Caki2 (cell line): Measurements from ENCODE around the gene RGS9. TPM values are rescaled to one million over a fixed set of nuclear protein-coding genes. Genes with fewer than 3 reads are reported as not detected.
"Not testable (repeated sequence)": the region's sequence is repeated elsewhere in the genome, so short reads cannot be mapped to it uniquely, and the experiment has no call there.

ENCODE experiments used
- DNase-seq: peaks from one replicate; pipeline ENCODE4 v3.0.0-alpha.2; 2015; ENCODE audit warnings: low read depth
- in situ Hi-C: cut with HindIII; loops from 2 replicates; pipeline ENCODE4 v1.10.0; 2016; ENCODE audit warnings: low sequenced_read_pairs, low pct_unique_long_range_greater_than_20kb, mixed read lengths
- total RNA-seq: library from RNA; depleted of rRNA; stranded (reverse); fragments of >200 nt; shearing (Covaris generic); gene quantifications from 2 replicates; pipeline ENCODE4 v1.2.3, GENCODE V29; 2014; ENCODE audit warnings: low replicate concordance

RGS9 gene
- total RNA-seq, 1 experiment from 2014 or later: 46.4 TPM

GRCh38 chr17:65108152-65108551, 29.0 kb upstream of the RGS9 start:
- no peak for DNase-seq
- in situ Hi-C loops: no loop called here

- in situ Hi-C loops: no loop called here
Observed at GRCh38 chr17:65109543-65109942, 27.6 kb upstream of the RGS9 start.

GRCh38 chr17:65109990-65110680, 27.0 kb upstream of the RGS9 start:
- in situ Hi-C loops: no loop called here
- DNase-seq: no peak

More at GRCh38 chr17:65109543-65109942, 27.6 kb upstream of the RGS9 start:
- no peak for DNase-seq

GRCh38 chr17:65115839-65116238, 21.3 kb upstream of the RGS9 start:
- in situ Hi-C loops: no loop called here
- DNase-seq: no peak

GRCh38 chr17:65116515-65116914, 20.7 kb upstream of the RGS9 start:
- in situ Hi-C loops, DNase-seq: not testable (repeated sequence)

- no peak for DNase-seq
- in situ Hi-C loops: no loop called here
Observed at GRCh38 chr17:65117384-65118035, 19.7 kb upstream of the RGS9 start.

GRCh38 chr17:65121368-65121767, 15.8 kb upstream of the RGS9 start:
- no peak for DNase-seq
- in situ Hi-C loops: no loop called here

- in situ Hi-C loops: no loop called here
- no peak for DNase-seq
Observed at GRCh38 chr17:65121916-65122806, 15.0 kb upstream of the RGS9 start.

- peak; percentile 92 for DNase-seq
- in situ Hi-C loops: no loop called here
Observed at GRCh38 chr17:65122836-65123756, 14.1 kb upstream of the RGS9 start.

- no peak for DNase-seq
Observed at GRCh38 chr17:65123757-65124675, 13.2 kb upstream of the RGS9 start.

GRCh38 chr17:65130832-65131231, 6.3 kb upstream of the RGS9 start:
- no peak for DNase-seq
- in situ Hi-C loops: loop anchor here (5.0 kb wide), 1 partner anchor 76 kb away; no protein-coding TSS in a partner anchor

More at GRCh38 chr17:65123757-65124675, 13.2 kb upstream of the RGS9 start:
- in situ Hi-C loops: no loop called here

GRCh38 chr17:65131240-65131639, 5.9 kb upstream of the RGS9 start:
- no peak for DNase-seq
- in situ Hi-C loops: loop anchor here (5.0 kb wide), 1 partner anchor 76 kb away; no protein-coding TSS in a partner anchor

- in situ Hi-C loops: loop anchor here (5.0 kb wide), 1 partner anchor 75 kb away; no protein-coding TSS in a partner anchor
- no peak for DNase-seq
Observed at GRCh38 chr17:65131946-65132345, 5.2 kb upstream of the RGS9 start.

GRCh38 chr17:65134035-65134434, 3.1 kb upstream of the RGS9 start:
- DNase-seq: no peak
- in situ Hi-C loops: loop anchor here (5.0 kb wide), 1 partner anchor 73 kb away; no protein-coding TSS in a partner anchor

- no peak for DNase-seq
Observed at GRCh38 chr17:65139101-65139764, 2.1 kb downstream of the RGS9 start.

GRCh38 chr17:65142247-65142646, 5.1 kb downstream of the RGS9 start:
- in situ Hi-C loops: no loop called here
- no peak for DNase-seq

More at GRCh38 chr17:65139101-65139764, 2.1 kb downstream of the RGS9 start:
- in situ Hi-C loops: no loop called here
